SK-N-MC (cell line): ENCODE measurements around the gene STRBP.

ENCODE experiments used
- EZH2 ChIP-seq: fragments of 200-600 bp; sonication (generic); IDR thresholded peaks from one replicate; pipeline ENCODE4 v1.6.1; 2017; ENCODE audit warnings: antibody characterized with exemption
- FOXP2 ChIP-seq: optimal IDR thresholded peaks from 2 replicates; pipeline ENCODE3; 2011; ENCODE audit warnings: mild to moderate bottlenecking, moderate library complexity; ENCODE audit not compliant: insufficient read depth; ENCODE audit errors: extremely low read length, control extremely low read depth
- POLR2AphosphoS5 ChIP-seq: IDR thresholded peaks from 2 replicates; pipeline ENCODE4 v1.6.1; 2012; ENCODE audit warnings: mild to moderate bottlenecking, low read depth, low read length, borderline replicate concordance

- TF ChIP-seq POLR2AphosphoS5, result no peak
- no peak for TF ChIP-seq EZH2
- TF ChIP-seq FOXP2, result no peak
These were observed 117.5 kb downstream of the STRBP start for GRCh38 chr9:123150708-123151503.
